Spleen (tissue), 7 donors: ENCODE measurements around the gene HES4.

Experiments
- CTCF ChIP-seq, 11 experiments: fragments of 200-600 bp in 7 of 11; fragments of 450-650 bp in 4 of 11; sonication (generic) in 4 of 11; IDR thresholded peaks in 8 of 11; conservative IDR thresholded peaks in 3 of 11; 1 replicate in 7 of 11; 2 replicates in 4 of 11; pipeline versions ENCODE4 v1.4.0 to v1.8.0; 2016 to 2021; ENCODE audit warnings: antibody characterized with exemption in 11 of 11, inconsistent platforms in 4 of 11, mild to moderate bottlenecking in 1 of 11
- POLR2A ChIP-seq, 3 donors: fragments of 450-650 bp; IDR thresholded peaks; one replicate each; pipeline ENCODE4 v1.5.1; 2017; ENCODE audit warnings: antibody characterized with exemption in 3 of 3, mild to moderate bottlenecking in 1 of 3
- POLR2AphosphoS5 ChIP-seq, 3 donors: sonication (generic); formaldehyde crosslinking; IDR thresholded peaks; one replicate each; pipeline ENCODE4 v1.5.1; 2017; ENCODE audit warnings: antibody characterized with exemption in 3 of 3
- donor health status: DM: no; HTN: no; CAD: no; lungs with moderate emphysema.
- donor health status: DM: no; HTN: no; CAD: no.
- donor health status: DM: no; HTN: no; CAD: no.

GRCh38 chr1:1024771-1025699, 25.1 kb upstream of the HES4 start:
- TF ChIP-seq CTCF (IDR thresholded peaks at IDR 0.05 in 8 of 11, conservative IDR thresholded peaks at IDR 0.05 in 3 of 11) (no peak), POLR2A (IDR thresholded peaks at IDR 0.05) (no peak), POLR2AphosphoS5 (IDR thresholded peaks at IDR 0.05) (peak in 1 of 3 donors; percentile 40)
